Anterior cingulate cortex (tissue), 58 donors: ENCODE measurements around the gene NTF4.

Experiments
- DNase-seq, 58 donors: peaks; one replicate each; lab custom pipeline; 2025; lab: John Stamatoyannopoulos, UW

NTF4 gene

GRCh38 chr19:49092686-49093085 lies 28.1 kb upstream of the NTF4 start:
- DNase-seq: no peak

- no peak for DNase-seq
Observed at GRCh38 chr19:49091391-49092038, 26.9 kb upstream of the NTF4 start.

- no peak for DNase-seq
Observed at GRCh38 chr19:49086296-49086695, 21.7 kb upstream of the NTF4 start.

GRCh38 chr19:49085868-49086232 lies 21.2 kb upstream of the NTF4 start:
- peak in 1 of 58 donors; percentile 25 for DNase-seq

DNA sequence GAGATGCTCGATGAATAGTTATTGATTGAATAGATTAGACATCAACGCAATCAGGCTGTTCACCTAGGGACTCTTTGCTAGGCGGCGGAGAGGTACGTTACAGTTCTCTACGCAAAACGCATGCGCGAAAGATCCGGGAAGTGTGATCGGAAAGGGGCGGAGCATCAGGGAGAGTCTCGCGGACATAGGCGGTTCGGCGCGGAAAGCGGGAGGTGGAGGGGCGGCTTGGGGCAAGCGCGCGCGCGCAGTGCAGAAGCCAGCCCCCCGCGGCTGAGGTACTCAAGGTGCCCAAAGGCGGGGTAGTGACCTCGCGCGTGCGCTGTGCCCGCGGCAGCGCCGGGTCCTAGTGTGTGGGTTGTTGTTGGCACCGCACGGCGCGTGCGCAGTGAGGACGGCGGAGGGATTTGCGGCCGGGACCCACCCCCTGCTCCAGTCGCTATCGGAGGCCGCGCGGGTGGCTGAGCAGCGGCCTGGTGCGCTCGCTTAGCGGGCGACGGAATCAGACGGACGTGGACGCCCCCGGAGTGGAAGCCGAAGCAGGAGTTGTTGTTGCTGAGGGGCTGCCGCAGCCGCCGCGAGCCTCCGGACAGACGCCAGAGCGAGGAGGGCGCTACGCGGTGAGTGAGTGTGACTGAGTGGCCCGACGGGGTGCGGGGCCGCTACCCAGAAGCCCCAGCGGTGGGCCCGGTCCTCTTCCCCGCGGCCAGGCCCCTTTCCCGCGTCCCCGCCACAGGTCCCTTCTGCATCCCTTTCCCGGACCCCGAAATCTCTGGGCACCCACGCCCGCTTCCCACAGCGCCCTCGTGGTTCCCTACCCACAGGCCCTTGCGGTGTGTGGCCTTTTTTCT lies 20.6 kb upstream of the NTF4 start, which contains the start of gene SNRNP70:
TSS of gene SNRNP70 (plus strand) at position 432 of the 848 bp plus-strand sequence. CDS start 964 bp downstream, outside the sequence.
- DNase-seq: peak; percentile 82 to 99 (median 97)

GRCh38 chr19:49084206-49085019 lies 19.8 kb upstream of the NTF4 start:
- DNase-seq: peak in 1 of 58 donors; percentile 55

DNA sequence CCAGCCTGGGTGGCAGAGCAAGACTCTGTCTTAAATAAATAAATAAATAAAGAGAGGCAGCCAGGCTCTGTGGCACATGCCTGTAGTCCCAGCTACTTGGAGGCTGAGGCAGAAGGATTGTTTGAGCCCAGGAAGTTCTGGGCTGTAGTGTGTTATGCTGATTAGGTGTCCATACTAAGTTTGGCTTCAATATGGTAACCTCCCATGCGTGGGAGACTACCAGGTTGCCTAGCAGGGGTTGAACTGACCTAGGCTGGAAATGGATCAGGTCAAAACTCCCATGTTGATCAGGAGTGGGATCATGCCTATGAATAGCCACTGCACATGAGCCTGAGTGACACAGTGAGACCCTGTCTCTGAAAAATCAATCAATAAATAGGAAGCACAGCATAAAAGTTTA lies 16.7 kb upstream of the NTF4 start:
- no peak for DNase-seq

GRCh38 chr19:49080392-49080791 lies 15.8 kb upstream of the NTF4 start:
- DNase-seq: no peak

DNA sequence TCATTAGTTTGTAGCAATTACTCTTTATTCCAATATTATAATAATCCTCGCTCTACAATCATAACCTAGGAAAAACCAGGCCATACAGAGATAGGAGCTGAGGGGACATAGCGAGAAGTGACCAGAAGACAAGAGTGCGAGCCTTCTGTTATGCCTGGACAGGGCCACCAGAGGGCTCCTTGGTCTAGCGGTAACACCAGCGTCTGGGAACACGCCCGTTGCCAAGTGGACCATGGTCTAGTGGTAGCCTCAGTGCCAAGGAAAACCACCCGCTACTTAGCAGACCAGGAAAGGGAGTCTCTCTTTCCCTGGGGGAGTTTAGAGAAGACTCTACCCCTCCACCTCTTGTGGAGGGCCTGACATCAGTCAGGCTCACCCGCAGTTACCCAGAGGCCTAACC lies 10.3 kb upstream of the NTF4 start:
- peak in 39 of 58 donors; percentile 1 to 68 (median 31) for DNase-seq

- no peak for DNase-seq
Observed at GRCh38 chr19:49073514-49074378, 9.1 kb upstream of the NTF4 start.

- no peak for DNase-seq
Observed at GRCh38 chr19:49071860-49072547, 7.4 kb upstream of the NTF4 start.

DNA sequence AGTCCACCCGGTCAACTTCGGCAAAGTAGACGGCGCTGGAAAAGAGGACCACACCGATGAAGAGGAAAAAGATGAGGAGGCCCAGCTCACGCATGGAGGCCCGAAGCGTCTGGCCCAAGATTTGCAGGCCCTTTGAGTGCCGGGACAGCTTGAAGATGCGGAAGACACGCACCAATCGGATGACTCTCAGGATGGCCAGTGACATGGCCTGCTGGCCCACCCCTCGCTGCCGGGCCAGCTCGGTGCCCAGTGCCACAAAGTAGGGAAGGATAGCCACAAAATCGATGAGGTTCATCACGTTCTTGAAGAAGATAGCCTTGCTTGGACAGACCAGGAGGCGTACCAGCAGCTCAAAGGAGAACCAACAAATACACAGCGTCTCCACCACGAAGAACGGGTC lies 5.8 kb upstream of the NTF4 start:
- no peak for DNase-seq

- no peak for DNase-seq
Observed at GRCh38 chr19:49069026-49069425, 4.4 kb upstream of the NTF4 start.

DNA sequence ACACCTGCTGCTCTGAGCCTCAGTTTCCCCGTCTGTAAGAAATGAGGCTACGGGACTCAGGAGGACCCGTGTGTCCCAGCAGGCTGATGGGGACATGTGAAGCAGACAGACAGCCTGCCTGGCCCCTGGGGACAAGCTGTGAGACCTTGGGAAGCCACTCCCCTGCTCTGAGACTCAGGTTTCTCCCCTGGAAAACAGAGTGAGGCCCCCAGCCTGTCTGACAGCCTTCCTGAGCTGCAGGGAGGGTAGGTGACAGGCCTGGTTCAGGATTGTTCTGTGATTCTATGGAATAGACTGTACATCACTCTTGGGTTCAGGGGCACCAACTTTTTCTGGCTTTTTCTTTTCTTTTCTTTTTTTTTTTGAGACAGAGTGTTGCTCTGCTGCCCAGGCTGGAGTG lies 2.9 kb upstream of the NTF4 start:
- DNase-seq: no peak

- no peak for DNase-seq
Observed at GRCh38 chr19:49065905-49066512, 1.4 kb upstream of the NTF4 start.

GRCh38 chr19:49064029-49064629 lies 489 bp downstream of the NTF4 start:
- DNase-seq: no peak

DNA sequence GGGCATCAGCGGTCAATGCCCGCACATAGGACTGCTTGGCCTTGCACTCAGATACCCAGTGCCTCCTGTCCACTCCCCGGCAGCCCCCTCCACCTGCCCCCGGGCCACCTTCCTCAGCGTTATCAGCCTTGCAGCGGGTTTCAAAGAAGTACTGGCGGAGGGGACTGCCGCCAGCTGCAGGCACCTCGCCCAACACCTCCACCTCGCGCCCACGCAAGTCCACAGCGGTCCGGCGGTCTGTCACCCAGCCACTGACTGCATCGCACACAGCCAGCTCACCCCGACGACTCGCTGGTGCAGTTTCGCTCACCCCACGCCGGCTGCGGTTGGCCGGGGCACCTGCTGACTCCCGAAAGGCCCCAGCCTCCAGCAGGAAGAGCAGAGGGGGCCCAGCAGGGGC lies 3.2 kb downstream of the NTF4 start:
- DNase-seq: no peak

GRCh38 chr19:49061000-49061399 lies 3.6 kb downstream of the NTF4 start:
- DNase-seq: no peak

DNA sequence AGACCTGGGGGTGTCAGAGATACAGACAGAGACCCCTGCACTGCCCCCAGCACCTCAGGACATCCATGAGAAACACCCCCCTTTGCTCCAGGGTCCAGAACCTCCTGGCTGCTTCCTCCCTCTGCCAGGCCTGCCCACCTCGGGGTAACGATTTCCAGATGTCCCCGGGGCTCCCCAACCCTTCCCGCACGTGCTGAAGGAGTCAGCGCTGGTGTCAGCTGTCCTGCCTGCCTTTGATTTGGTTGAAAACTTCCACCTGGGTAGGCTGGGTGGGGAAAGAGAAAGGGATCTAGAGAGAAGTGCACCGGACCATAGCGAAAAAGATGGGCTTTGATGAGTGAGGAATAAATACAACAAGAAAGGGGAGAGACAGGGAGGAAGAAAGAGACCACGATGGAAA lies 5.6 kb downstream of the NTF4 start:
- DNase-seq: no peak
